ENCODE measurements around the gene KLHDC10.
"Not testable (repeated sequence)": the region's sequence is repeated elsewhere in the genome, so short reads cannot be mapped to it uniquely, and the experiment has no call there.

Gene KLHDC10

GRCh38 chr7:130118801-130119200 is 48.5 kb downstream of the KLHDC10 start:
- DNase-seq: no peak

- no peak for DNase-seq
Measured at GRCh38 chr7:130123501-130123900, 53.2 kb downstream of the KLHDC10 start.

GRCh38 chr7:130124711-130125110 is 54.4 kb downstream of the KLHDC10 start:
- no peak for DNase-seq

- DNase-seq: not testable (repeated sequence)
Measured at GRCh38 chr7:130126840-130127239, 56.5 kb downstream of the KLHDC10 start.

DNA sequence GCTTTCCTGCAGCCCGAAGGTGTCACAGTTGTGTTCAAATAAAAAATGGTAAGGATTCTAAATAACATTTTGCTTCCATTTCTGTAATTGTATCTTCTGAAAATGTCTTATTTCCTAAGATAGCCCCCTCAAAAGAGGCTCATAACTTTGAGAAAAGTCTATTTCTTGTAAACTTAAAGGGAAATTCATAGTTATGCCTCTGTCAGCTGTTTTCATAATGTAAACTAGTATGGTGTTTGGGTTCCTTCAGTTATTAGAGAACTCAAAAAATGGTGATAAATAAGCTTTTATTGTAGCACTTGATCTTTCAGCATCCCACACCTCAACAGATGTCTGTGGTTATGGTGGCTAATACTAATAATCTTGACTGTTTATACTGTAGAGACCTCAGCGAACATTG is 57.1 kb downstream of the KLHDC10 start:
- no peak for DNase-seq

- no peak for DNase-seq
Measured at GRCh38 chr7:130127821-130128317, 57.5 kb downstream of the KLHDC10 start.

DNA sequence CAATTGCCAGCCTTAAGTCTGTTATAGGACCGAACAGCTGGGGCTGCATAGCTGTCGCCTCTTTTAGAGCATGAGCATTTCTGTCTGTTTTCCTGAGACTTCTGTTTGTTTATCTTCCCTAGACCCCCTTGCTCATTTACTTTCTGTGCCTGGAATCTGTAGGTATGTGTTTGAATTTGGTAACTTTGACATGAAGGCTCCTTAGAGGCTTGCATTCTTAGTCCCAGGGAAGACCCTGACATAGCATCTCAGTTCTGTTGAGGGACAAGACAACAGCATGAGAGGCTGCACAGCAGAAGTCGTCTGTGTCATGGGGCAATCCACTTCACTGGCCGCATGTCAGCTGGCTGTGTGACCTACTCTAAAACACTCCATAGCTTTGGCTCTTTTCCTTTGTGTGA is 58.7 kb downstream of the KLHDC10 start:
- no peak for DNase-seq

DNA sequence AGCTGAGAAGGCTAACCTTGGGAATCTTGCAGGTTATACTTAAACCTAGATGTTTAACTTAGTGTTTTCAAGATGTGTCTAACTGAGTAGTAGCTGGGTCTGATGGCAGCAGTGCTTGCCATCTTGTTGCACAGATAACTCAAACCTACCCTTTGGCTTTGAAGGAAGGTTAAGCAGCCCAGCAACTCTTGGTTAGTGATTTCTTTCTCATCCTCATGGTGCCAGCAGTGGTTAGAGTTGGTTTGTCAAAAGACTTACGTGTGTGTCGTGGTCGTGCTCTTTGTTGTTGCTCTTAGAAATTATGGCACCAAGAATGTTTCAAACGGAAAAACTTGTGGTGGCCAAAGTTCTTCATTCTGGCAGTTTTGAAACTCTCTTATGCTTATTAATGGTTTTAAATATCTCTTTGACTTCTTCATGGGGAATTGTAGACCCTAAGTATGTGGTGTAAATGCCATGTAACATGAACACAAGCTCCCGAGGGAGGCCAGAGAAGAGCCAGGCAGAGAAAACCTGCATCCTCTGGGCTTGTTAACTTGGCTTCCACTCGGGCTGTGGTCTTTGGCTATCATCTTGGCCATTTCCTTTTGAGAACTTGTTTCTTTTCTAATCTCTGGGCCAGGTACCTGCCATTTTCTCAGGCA is 61.0 kb downstream of the KLHDC10 start:
- no peak for DNase-seq

DNA sequence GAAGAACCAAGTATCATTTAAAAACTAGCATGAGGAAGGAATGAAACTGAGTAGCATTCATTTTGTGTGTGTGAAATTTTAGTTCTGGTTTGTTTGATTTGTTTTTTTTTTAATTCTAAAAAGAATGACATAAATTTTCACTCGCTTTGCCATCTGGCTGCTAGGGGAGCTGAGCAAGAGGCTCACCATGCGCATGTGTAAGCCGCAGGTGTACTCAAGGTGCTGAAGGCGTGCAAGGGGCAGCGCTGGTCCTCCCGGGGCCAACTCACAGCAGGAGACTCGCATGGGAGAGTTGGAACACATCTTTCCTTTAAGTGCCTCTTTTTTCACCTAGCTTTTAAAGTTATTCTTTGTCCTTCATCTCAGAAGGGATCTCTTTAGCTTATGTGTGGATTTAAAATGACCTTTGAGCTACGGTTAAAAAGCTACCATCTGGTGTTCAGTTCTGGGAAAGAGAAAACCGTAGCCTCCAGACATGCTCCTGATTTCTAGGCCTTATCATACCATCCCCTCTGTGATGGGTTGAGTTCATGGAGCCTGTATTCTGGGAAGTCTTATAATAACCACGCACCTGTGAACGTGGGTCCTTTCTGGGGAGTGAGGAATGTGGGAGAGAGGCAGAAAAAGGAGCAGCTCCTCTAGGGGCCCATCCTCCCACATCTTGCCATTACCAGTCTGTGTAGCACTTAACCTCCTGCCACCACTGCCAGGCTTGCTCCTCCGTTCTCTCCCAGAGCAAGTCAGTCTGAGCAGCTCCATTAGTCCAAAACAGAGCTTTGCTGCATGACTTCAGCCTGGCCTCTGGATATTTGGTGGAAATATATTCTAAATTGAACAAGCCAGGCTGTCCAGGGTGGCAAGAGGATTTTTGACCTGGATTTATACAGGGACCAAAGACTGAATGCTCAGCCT is 61.9 kb downstream of the KLHDC10 start:
- no peak for DNase-seq

DNA sequence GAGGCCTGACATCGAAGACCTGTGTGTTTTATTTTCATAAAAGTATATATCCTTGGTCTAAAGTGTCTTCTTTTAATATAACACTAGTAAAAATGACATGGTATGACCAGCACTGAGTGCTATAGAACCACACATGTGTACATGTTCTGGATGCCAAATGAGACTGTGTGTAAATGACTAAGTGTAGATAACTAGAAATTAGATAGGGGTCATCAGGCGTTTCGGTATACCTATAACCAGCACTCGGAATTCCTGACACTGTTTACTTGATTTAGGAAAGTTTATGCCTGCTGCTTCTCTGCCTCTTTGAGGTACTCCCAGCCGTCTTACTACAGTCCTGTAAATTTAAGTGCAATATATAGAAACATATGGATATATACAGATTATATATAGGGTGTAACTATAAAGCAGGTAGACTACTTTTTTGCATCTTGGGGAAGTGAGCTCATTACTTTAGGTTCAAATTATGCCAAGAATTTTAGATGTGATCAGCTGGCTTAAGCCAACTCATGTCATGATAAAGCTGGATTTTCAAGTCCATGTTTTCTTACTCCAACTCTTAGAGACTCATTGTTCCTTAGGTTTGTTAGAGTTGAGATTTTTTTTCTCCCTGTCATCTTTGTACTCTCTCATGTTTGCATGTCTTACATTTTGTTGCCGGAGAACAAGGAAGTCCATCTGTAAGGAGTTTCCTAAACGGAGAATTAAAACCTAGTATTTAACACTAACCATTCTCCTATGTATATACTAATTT is 62.9 kb downstream of the KLHDC10 start:
- DNase-seq: no peak

- no peak for DNase-seq
Measured at GRCh38 chr7:130134106-130134636, 63.8 kb downstream of the KLHDC10 start.

- no peak for DNase-seq
Measured at GRCh38 chr7:130134726-130135125, 64.4 kb downstream of the KLHDC10 start.

GRCh38 chr7:130135208-130136205 is 65.2 kb downstream of the KLHDC10 start:
- DNase-seq: no peak

GRCh38 chr7:130136579-130137167 is 66.3 kb downstream of the KLHDC10 start:
- no peak for DNase-seq

DNA sequence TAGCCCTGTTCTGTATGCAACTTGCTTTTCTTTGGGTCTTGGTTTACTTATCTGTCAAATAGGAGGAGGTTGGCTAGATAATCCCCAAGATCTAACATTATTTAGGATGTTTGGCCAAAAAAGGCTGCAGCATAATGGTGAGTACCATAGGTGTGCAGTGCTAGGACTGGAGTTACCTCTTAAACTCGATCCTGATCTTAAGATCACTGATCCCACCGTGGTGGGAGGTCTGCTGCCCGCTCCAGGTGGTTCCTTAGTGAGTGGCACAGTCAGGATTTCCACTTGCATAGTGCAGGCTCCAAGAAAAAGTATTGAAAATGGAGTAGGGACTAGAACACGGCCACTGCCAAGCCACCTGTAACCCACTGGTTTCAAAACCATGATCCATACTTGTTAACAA is 66.9 kb downstream of the KLHDC10 start:
- no peak for DNase-seq

DNA sequence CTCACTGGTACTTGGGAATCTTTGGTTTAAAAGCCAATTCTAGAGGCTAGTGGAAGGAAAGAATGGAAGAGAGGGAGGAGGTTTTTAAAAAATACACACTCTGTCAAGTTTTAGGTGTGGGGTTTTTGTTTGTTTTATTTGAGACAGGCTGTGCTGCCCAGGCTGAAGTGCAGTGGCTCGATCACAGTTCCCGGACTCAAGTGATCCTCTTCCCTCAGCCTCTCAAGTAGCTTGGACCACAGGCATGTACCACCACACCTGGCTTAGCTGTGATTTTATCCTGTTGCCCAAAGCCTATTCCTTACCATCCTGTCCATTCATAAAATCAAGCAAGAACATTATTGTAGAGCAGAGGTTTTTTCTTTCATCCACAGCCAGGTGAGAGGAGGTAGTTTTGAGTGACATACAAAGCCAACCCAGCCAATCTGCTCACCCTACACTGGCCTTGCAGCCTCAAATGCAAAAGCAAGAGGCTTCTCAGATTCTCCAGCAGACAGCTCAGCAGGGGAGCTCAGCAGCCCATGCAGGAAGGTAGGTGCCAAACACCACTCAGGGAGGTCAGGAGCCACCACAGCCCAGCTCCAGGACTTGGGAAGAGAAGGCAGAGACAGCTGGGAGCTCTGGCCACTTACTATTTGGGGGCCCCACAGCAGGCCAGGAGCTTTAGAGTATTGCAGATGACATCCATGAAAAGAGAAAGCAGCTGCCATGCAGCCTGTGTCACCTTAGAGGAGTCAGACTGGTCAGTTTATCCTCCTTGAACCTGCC is 69.0 kb downstream of the KLHDC10 start:
- DNase-seq: no peak

DNA sequence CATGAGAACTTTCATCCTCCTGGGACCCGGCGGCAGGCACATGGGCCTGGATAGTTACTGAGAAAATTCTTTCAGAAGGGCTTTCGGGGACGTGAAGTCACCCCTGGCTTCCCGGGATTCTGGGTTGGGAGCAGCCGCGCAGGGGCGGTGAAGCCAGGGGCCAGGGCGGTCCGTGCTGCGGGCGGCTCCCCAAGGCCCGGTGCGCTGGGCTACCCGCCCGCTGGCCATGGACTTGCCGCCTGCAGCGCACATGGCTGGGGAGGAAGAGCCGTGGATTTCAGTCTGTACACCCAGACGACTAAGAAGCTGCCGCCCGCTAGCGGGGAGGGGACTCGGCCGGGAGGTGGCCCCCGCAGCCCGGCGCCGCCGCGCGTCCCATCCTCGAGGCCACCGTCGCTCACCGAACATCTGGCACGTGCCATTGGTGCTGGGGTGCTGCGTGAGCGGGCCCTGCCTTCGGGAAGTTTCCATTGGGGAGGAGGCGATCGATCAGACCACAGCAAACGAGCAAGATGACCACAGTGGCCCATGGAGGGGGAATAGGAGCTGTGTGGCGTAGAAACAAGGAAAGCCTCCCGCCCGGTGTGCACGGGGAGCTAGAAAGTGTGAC is 70.3 kb downstream of the KLHDC10 start:
- DNase-seq: no peak

DNA sequence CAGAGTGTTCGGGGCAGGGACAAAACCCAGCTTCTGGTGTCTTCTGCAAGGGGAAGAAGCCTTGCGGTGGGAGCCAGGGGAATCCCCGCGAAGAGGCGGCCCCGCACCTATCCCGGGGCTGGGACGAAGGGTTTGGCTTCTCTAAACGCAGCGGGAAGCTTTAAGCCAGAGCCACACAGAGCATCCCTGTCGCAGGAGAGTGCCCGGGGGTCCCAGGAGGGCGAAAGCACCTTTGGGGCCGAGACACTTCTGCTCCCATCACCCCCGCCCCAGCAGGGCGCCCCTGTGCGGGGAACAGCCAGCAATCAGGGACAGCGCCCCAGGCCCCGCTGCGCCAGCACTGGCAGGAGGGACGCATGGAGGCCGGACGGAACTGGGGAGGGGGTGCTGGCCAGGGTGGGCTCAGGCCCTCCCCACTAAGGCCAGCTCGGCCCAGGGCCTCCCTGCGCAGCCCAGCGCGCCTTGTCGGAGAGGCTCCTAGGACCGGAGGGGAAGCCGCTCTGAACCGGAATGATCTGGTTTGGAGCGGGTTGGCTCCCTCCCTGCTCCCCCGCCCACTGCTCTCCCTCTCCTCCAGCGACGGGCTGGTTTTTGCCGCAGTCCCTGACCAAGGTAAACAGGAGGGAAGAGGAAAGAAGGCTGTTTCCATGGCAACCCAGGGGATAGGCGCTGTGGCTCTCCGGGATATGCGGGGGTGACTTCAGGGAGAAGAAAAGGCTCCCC is 71.0 kb downstream of the KLHDC10 start:
- DNase-seq: no peak

DNA sequence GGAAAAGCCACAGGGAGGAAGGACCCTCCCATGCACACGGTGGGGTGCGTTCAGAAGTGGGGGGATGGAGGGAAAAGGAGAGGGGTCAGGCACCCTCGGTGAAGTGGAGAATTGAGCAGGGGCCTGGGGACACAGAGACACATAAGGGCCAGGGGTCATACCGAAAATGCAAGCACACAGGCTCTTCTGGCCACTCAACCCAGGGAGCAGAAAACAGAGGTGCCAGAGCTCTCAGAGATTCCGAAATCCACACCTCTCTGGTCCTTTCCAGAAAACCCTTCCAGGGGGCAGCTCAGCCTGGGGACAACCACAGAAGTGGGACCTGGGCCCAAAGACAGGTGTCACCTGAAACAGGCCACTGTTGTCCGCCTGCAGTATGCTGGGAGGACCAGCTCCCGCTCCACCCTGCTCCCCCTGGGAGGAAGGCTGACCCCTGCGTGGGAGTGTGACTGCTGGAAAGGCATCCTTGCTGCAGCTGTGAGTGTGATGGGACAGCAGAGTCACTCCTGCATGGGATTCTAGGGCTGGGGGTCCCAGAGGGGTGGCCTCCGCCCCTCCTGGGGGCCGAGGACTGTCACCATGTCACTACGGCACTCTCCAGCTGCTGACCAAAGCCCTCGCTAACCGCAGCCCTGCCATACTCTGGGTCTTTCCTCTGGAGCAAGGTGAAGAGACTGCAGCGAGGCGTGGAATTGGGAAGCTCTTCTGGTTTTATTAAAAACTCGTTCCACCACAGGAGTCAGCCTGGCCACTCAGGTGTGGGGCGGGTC is 71.7 kb downstream of the KLHDC10 start:
- no peak for DNase-seq

All from NCI-H1436 treated with DMSO at 0.1 percent for 48 hours (cell line).